Suppressor macrophage treated with lipopolysaccharide for 4 hours (primary cell): ENCODE data around the gene UBTD2.
A peak's percentile ranks its signal among the peaks of the same experiment; 100 is the strongest.

Experiments
- DNase-seq: peaks from one replicate; pipeline ENCODE4 v3.0.0-alpha.2; 2020

Gene UBTD2

GRCh38 chr5:172188893-172189692 is 94.5 kb downstream of the UBTD2 start:
- no peak for DNase-seq

DNA sequence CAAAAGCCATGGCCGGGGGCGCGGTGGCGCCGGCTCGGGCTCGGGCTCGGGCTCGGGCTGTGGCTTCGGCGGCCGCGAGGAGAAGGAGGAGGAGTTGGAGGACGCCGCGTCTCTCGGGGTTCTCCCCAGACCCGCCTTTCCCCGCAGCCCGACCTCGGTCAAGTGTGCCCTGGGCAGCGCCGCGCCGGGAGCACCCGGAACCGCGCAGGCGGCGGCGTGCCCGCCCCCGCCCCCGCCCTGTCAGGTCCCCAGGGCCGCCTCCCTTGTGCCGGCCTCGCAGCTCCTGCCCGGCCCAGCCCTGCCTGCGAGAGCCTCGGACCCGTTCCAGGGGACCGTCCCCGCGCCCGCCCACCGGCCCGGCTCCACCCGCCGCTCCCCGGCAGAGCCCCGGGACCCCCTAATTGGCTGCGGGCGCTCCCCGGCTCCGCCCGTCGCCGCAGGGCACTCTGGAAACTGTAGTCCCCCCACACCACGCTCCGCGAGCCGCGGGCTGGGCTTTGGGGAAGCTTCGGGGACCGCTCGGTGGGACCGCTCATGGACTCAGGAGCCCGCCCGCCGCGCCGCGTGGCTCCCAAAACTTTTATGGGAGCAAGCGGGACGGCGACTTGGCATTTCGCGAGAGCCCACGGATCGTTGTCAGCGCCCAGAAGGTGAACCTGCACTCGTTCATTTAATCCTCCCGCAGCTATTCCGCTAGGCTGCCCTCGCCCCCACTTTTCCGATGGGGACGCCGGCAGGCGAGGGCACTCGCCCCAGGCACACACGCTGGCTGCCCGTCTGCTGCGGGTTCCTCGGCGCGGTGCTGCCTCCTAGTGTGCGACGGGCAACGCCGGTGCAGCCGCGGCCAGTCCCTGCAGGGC is 95.3 kb downstream of the UBTD2 start, which contains the start of gene STK10:
Gene STK10, minus strand, starts transcription at position 192 of the 860 bp plus-strand sequence. Its CDS starts 182 bp downstream, at position 10.
- peak; percentile 96 for DNase-seq

- DNase-seq = peak; percentile 92
Measured at GRCh38 chr5:172187118-172188032, 96.2 kb downstream of the UBTD2 start.

DNA sequence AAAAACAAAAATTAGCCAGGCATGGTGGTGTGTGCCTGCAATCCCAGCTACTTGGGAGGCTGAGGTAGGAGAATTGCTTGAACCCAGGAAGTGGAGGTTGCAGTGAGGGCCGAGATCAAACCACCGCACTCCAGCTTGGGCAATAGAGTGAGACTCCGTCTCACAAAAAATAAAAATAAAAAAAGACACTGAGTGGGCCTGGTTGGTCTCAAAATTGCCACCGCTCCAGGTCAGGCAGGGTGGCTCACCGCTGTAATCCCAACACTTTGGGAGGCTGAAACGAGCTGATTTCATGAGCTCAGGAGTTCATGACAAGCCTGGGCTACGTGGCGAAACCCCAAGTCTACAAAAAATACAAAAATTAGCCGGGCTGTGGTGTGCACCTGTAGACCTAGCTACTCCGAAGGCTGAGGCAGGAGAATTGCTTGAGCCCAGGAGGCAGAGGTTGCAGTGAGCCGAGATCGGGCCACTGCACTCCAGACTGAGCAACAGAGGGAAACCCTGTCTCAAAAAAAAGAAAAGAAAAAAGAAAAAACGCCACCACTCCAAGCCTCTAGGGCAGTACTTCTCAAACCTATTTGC is 97.4 kb downstream of the UBTD2 start:
- no peak for DNase-seq

GRCh38 chr5:172185096-172185461 is 98.5 kb downstream of the UBTD2 start:
- DNase-seq = no peak

- DNase-seq = no peak
Measured at GRCh38 chr5:172183881-172184280, 99.7 kb downstream of the UBTD2 start.

GRCh38 chr5:172182291-172182690 is 101.3 kb downstream of the UBTD2 start:
- no peak for DNase-seq

- DNase-seq = no peak
Measured at GRCh38 chr5:172180936-172181335, 102.6 kb downstream of the UBTD2 start.

DNA sequence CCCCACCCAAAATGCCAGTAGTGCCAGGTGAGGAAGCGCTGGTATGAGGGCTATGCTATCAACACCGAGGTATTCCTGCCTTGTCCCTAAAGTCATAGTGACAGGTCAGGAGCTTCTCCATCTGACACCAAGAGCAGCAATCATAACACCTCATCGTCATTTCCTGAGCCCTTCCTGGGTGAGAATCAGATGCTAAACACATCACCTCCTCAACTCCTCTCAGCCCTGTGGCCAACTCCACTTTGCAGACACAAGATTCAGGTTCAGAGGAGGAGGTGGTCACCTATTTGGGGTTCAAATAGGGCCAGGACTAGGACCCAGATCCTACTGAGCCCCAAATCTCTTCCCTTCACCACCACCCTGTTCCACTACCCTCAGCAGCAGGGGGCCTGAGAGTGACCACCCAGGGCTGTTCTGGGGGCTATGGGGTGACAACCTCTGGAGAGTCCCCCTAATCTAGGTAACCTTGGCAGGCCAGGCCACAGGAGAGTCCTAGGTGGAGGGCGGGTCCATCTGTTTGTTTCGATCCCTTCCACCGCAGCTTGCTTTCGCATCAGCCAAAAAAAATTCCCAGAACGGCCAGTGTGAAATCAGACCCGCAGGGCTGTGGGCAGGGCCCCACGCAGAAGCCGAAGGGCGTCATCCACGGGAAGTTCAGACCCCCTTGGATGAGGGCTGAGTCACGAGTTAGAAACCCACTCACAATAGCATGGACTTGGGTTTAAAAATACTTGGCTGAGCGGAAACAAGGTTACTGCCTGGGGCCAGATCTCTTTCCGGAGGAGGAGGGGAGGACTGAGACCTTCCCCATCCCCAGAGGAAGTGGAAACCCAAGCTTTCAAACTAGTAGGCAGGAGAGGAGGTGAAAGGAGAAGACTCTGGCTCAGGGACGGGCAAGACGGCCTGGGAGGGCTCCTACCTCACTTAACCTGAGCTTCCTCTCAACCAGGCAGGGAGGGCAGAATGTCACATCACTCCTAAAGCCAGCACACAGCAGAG is 104.3 kb downstream of the UBTD2 start:
- DNase-seq = peak; percentile 92

DNA sequence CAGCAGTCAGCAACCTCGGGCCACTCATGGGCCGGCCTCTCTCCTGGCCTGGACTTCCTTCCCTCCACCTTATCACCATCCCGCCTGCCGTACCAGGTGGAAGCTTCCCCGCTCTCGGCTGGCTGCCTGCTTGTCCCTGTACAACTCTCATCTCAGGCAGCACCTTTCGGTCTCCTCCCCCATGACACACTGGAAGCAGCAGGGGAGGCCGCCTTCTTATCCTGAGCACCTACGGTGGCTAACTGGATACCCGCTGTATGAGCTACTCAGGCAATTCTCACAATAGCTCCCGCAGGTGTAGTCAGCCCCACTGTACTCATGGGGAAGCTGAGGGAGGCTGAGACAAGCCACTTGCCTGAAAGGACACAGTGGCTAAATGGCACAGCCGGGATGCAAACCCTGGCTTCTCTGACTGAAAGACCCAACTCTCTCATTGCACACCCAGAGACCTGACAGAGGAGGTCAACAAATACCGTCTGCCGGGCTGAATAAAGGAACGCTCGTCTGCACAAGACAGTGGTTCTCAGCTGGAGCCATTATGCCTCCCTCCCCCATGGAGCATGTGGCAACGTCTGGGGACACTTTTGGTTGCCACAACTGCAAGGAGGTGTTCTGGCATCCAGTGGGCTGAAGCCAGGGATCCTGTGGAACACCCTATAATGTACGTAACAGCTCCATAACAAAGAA is 105.1 kb downstream of the UBTD2 start:
- peak; percentile 45 for DNase-seq

- peak; percentile 42 for DNase-seq
Measured at GRCh38 chr5:172177176-172177575, 106.4 kb downstream of the UBTD2 start.

- peak; percentile 58 for DNase-seq
Measured at GRCh38 chr5:172175263-172175719, 108.3 kb downstream of the UBTD2 start.

- peak; percentile 92 for DNase-seq
Measured at GRCh38 chr5:172173564-172174153, 109.9 kb downstream of the UBTD2 start.

- DNase-seq = no peak
Measured at GRCh38 chr5:172172912-172173563, 110.5 kb downstream of the UBTD2 start.

DNA sequence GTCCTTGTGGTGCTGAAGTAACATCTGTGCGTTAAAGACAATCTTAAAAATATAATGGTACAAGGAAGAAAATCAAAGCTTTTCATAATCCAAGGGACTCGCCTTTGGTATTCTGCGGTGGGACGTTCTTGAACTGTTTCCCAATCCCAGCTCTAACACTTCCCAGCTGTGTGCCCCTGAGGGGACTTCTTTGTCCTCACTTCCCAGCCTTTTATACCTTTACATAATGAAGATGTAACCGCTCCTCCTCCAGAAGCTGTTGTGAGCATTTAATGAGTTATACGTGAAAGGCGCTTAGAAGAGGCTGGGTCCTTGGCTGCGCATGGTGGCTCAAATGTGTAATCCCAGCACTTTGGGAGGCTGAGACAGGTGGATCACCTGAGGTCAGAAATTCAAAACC is 112.4 kb downstream of the UBTD2 start:
- DNase-seq = no peak

GRCh38 chr5:172170251-172170701 is 113.3 kb downstream of the UBTD2 start:
- DNase-seq = no peak

DNA sequence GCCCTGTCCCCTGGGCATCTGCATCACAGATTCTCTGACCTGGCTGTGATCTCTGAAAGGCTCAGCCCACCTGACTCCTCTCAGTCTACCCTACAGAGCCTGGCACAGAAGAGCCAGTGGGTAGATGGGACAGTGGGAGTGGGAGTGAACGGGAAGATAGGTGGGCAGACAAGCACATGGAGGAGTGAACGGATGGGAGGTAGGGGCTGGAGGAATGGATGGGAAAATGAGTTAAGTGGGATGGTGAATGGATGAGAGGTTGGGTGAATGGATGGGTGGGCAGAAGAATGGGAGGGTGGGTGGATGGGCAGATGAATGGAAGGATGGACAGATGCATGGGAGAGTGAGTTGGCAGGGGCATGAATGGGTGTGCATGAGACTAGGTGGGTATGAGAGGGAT is 114.3 kb downstream of the UBTD2 start:
- DNase-seq = no peak

GRCh38 chr5:172168311-172168710 is 115.3 kb downstream of the UBTD2 start:
- DNase-seq = no peak

- no peak for DNase-seq
Measured at GRCh38 chr5:172167895-172168294, 115.7 kb downstream of the UBTD2 start.
